B cell (primary cell): ENCODE measurements around the gene GLT1D1. TPM values are rescaled to one million over a fixed set of nuclear protein-coding genes. Genes with fewer than 3 reads are reported as not detected.
A peak's percentile ranks its signal among the peaks of the same experiment; 100 is the strongest.

Experiments used
- ATAC-seq: fragments of 200-7000 bp; cut with Tn5 transposase; one replicate; pipeline ENCODE4 v1.10.0; 2021; ENCODE audit warnings: low read depth, mild to moderate bottlenecking, moderate number of reproducible peaks, moderate library complexity
- CTCF ChIA-PET: fragments of 350-600 bp; sonication (Branson Sonifier 250); formaldehyde crosslinking; loops from one replicate; lab custom pipeline; 2021; ENCODE audit warnings: antibody characterized with exemption, inconsistent platforms; lab: Charles Lee
- POLR2A ChIA-PET: fragments of 350-600 bp; sonication (Branson Sonifier 250); formaldehyde crosslinking; loops from one replicate; lab custom pipeline; 2021; ENCODE audit warnings: antibody characterized with exemption; lab: Charles Lee
- DNase-seq: peaks from one replicate; pipeline ENCODE4 v3.0.0; 2013
- H2AFZ ChIP-seq: 2 replicates; pipeline ENCODE4 v1.6.1; 2012; ENCODE audit warnings: mild to moderate bottlenecking, low read depth, low read length; ENCODE audit not compliant: insufficient read depth, poor library complexity, severe bottlenecking
- H3K27ac ChIP-seq, 2 donors: 1 replicate in 1 of 2; 2 replicates in 1 of 2; pipeline ENCODE4 v1.5.1; 2012 to 2013; ENCODE audit warnings: low read length in 2 of 2, mild to moderate bottlenecking in 2 of 2, moderate library complexity in 1 of 2
- H3K27me3 ChIP-seq, 4 experiments: fragments of 200-600 bp in 1 of 4; sonication (generic) in 1 of 4; replicated peaks in 1 of 4; 1 replicate in 2 of 4; 2 replicates in 2 of 4; pipeline versions ENCODE4 v1.6.1 to v1.7.0; 2013 to 2016; ENCODE audit warnings: low read length in 3 of 4, mild to moderate bottlenecking in 2 of 4, mixed read lengths in 1 of 4, moderate library complexity in 1 of 4; ENCODE audit not compliant: insufficient read depth in 4 of 4, control insufficient read depth in 3 of 4; ENCODE audit errors: control extremely low read depth in 1 of 4
- H3K36me3 ChIP-seq, 2 experiments: replicated peaks in 1 of 2; 1 replicate in 1 of 2; 2 replicates in 1 of 2; pipeline versions ENCODE4 v1.6.1 to v1.7.1; 2013; ENCODE audit warnings: low read length in 1 of 2; ENCODE audit not compliant: insufficient read depth in 2 of 2, control insufficient read depth in 1 of 2; ENCODE audit errors: control extremely low read depth in 1 of 2, extremely low read depth in 1 of 2
- H3K4me1 ChIP-seq, 2 donors: fragments of 200-600 bp in 1 of 2; sonication (generic) in 1 of 2; 1 replicate in 1 of 2; 2 replicates in 1 of 2; pipeline versions ENCODE4 v1.5.1 to v1.6.1; 2013 to 2017; ENCODE audit warnings: low read length in 2 of 2; ENCODE audit not compliant: control insufficient read depth in 2 of 2, insufficient read depth in 2 of 2
- H3K4me2 ChIP-seq: replicated peaks from 2 replicates; pipeline ENCODE3; 2012; ENCODE audit warnings: mild to moderate bottlenecking, low read depth, low read length; ENCODE audit not compliant: poor library complexity, severe bottlenecking
- H3K4me3 ChIP-seq, 5 experiments: fragments of 200-600 bp in 1 of 5; sonication (generic) in 1 of 5; 1 replicate in 3 of 5; 2 replicates in 2 of 5; pipeline versions ENCODE4 v1.5.1 to v1.7.0; 2011 to 2016; ENCODE audit warnings: low read length in 4 of 5, mild to moderate bottlenecking in 4 of 5, low read depth in 2 of 5, control low read depth in 1 of 5, moderate library complexity in 1 of 5; ENCODE audit not compliant: insufficient read depth in 1 of 5; ENCODE audit errors: control extremely low read depth in 1 of 5, extremely low read depth in 1 of 5
- H3K79me2 ChIP-seq: fragments of 200-600 bp; sonication (generic); one replicate; pipeline ENCODE4 v1.6.0; 2016; ENCODE audit warnings: low read length; ENCODE audit not compliant: control insufficient read depth, insufficient read depth
- H3K9ac ChIP-seq: fragments of 200-600 bp; sonication (generic); 2 replicates; pipeline ENCODE4 v1.6.1; 2017; ENCODE audit warnings: mild to moderate bottlenecking, low read length, moderate library complexity
- H3K9me3 ChIP-seq, 3 donors: one replicate each; pipeline versions ENCODE4 v1.6.1 to v1.7.1; 2013; ENCODE audit warnings: low read length in 2 of 3; ENCODE audit not compliant: control insufficient read depth in 2 of 3, insufficient read depth in 1 of 3; ENCODE audit errors: control extremely low read depth in 1 of 3
- H4K20me1 ChIP-seq: 2 replicates; pipeline ENCODE4 v1.6.0; 2012; ENCODE audit warnings: mild to moderate bottlenecking, low read length; ENCODE audit not compliant: insufficient read depth, control insufficient read depth, poor library complexity, severe bottlenecking
- H3K27ac Mint-ChIP-seq: one replicate; pipeline ENCODE4 v1.8.0; 2021; ENCODE audit warnings: mixed read lengths
- H3K27me3 Mint-ChIP-seq: one replicate; pipeline ENCODE4 v1.8.0; 2021; ENCODE audit warnings: mixed read lengths
- H3K4me1 Mint-ChIP-seq: one replicate; pipeline ENCODE4 v1.8.0; 2021; ENCODE audit warnings: mixed read lengths
- H3K4me3 Mint-ChIP-seq: one replicate; pipeline ENCODE4 v1.8.0; 2021; ENCODE audit warnings: mixed read lengths
- H3K9me3 Mint-ChIP-seq: one replicate; pipeline ENCODE4 v1.8.0; 2022; ENCODE audit warnings: mixed read lengths; ENCODE audit not compliant: insufficient read depth
- EZH2 ChIP-seq: IDR thresholded peaks from 2 replicates; pipeline ENCODE4 v1.6.1; 2012; ENCODE audit warnings: borderline replicate concordance, low read depth, mild to moderate bottlenecking, moderate library complexity, low read length; ENCODE audit not compliant: insufficient read depth, poor library complexity, severe bottlenecking
- WGBS: methylation state at CpG from one replicate; pipeline ENCODE4 v1.1.5; 2013; ENCODE audit warnings: missing lambda C conversion rate; ENCODE audit not compliant: insufficient coverage; 5-methylcytosine and 5-hydroxymethylcytosine counted together
- intact Hi-C: fragments of 100-400 bp; cut with micrococcal nuclease; formaldehyde crosslinking; loops from one replicate; pipeline ENCODE4 v1.10.0; 2022
- polyA plus RNA-seq: library from polyadenylated mRNA; depleted of rRNA; stranded (reverse); fragments of >200 nt; gene quantifications from 2 replicates; pipeline ENCODE4 v1.2.3, GENCODE V29; 2012
- total RNA-seq, 2 donors: library from RNA; stranded (reverse); fragments of 120-200 nt in 1 of 2; gene quantifications; 1 replicate in 1 of 2; 2 replicates in 1 of 2; pipeline versions ENCODE4 v1.2.3 to v1.2.4, GENCODE V29; 2013 to 2022
- TF ChIP-seq, protein P1 (sequence below): fragments of 200-600 bp; IDR thresholded peaks from one replicate; pipeline ENCODE4 v1.8.0; 2022; ENCODE audit warnings: antibody characterized with exemption, mild to moderate bottlenecking

The GLT1D1 gene
- total and polyA plus RNA-seq, 2 donors (not counting 1 experiment from before 2014, with no cell fraction given): 0.22 to 0.49 TPM

DNA sequence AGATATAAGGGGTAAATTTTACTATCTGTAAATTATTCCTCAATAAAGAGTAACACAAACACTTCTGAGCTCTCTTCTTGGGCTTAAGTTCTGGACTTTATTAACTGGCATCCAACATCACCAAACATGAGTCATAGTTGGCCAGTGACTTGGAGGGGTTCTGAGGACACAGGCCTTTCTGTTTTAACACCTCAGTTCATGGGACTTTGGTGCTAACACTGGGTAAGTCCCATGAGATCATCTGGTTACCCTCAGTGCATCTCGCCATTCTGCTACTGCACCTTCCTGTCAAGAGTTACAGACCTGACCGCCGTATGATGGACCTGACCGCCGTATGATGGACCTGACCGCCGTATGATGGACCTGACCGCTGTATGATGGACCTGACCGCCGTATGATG is 39.4 kb upstream of the GLT1D1 start:
- CTCF ChIA-PET: no interaction called here
- H3K9me3 Mint-ChIP-seq: no peaks in the 10 kb centered on the region
- no peak for DNase-seq
- no peak overlapping the region for H3K4me2 ChIP-seq
- H2AFZ ChIP-seq: no peak overlapping the region
- H3K36me3 ChIP-seq: peaks cover 10 to 52% of the 10 kb centered on the region in 2 experiments
- no peaks in the 10 kb centered on the region for H3K27me3 ChIP-seq
- H3K4me3 Mint-ChIP-seq: no peak overlapping the region
- peak overlapping the region in 1 of 2 donors; percentile 26 for H3K27ac ChIP-seq
- H3K4me1 ChIP-seq: peaks cover 75 to 79% of the 10 kb centered on the region in 2 donors
- no peak for TF ChIP-seq EZH2
- TF ChIP-seq, protein P1, sequence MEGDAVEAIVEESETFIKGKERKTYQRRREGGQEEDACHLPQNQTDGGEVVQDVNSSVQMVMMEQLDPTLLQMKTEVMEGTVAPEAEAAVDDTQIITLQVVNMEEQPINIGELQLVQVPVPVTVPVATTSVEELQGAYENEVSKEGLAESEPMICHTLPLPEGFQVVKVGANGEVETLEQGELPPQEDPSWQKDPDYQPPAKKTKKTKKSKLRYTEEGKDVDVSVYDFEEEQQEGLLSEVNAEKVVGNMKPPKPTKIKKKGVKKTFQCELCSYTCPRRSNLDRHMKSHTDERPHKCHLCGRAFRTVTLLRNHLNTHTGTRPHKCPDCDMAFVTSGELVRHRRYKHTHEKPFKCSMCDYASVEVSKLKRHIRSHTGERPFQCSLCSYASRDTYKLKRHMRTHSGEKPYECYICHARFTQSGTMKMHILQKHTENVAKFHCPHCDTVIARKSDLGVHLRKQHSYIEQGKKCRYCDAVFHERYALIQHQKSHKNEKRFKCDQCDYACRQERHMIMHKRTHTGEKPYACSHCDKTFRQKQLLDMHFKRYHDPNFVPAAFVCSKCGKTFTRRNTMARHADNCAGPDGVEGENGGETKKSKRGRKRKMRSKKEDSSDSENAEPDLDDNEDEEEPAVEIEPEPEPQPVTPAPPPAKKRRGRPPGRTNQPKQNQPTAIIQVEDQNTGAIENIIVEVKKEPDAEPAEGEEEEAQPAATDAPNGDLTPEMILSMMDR: no peak
- no peak for ATAC-seq
- H3K4me3 ChIP-seq: no peak overlapping the region
- peaks cover 85% of the 10 kb centered on the region for H3K4me1 Mint-ChIP-seq
- intact Hi-C loops: no loop called here
- peaks cover 48% of the 10 kb centered on the region for H4K20me1 ChIP-seq
- H3K9ac ChIP-seq: no peak overlapping the region
- WGBS: 68% methylated on average over 10 of the region's 10 CpGs
- H3K27me3 Mint-ChIP-seq: no peaks in the 10 kb centered on the region
- H3K79me2 ChIP-seq: peaks cover 100% of the 10 kb centered on the region
- no peaks in the 10 kb centered on the region for H3K9me3 ChIP-seq
- peak overlapping the region; percentile 4 for H3K27ac Mint-ChIP-seq
- POLR2A ChIA-PET: no interaction called here

GRCh38 chr12:128814411-128815261 is 38.6 kb upstream of the GLT1D1 start:
- peak overlapping the region in 1 of 2 donors; percentile 92 for H3K27ac ChIP-seq
- peaks cover 42% of the 10 kb centered on the region for H4K20me1 ChIP-seq
- H3K36me3 ChIP-seq: peaks cover 6 to 51% of the 10 kb centered on the region in 2 experiments
- peaks cover 100% of the 10 kb centered on the region for H3K79me2 ChIP-seq
- peak overlapping the region; percentile 23 for H3K4me3 Mint-ChIP-seq
- no peak overlapping the region for H3K4me3 ChIP-seq
- H3K4me1 ChIP-seq: peaks cover 72 to 82% of the 10 kb centered on the region in 2 donors
- ATAC-seq (no peak), DNase-seq (no peak)
- 94% methylated on average over 18 of the region's 25 CpGs for WGBS
- ChIA-PET POLR2A (no interaction called here), CTCF (no interaction called here)
- peak overlapping the region; percentile 75 for H3K27ac Mint-ChIP-seq
- intact Hi-C loops: no loop called here
- H3K4me1 Mint-ChIP-seq: peaks cover 85% of the 10 kb centered on the region
- H3K9me3 ChIP-seq: no peaks in the 10 kb centered on the region
- TF ChIP-seq, protein P1: no peak
- no peak for TF ChIP-seq EZH2
- no peaks in the 10 kb centered on the region for H3K27me3 Mint-ChIP-seq
- H3K27me3 ChIP-seq: no peaks in the 10 kb centered on the region
- H3K4me2 ChIP-seq: peak overlapping the region; percentile 62
- H3K9ac ChIP-seq: no peak overlapping the region
- no peaks in the 10 kb centered on the region for H3K9me3 Mint-ChIP-seq
- H2AFZ ChIP-seq: no peak overlapping the region
